Measurements from ENCODE around the gene NCKAP1.
A peak's percentile ranks its signal among the peaks of the same experiment; 100 is the strongest.

The NCKAP1 gene

DNA sequence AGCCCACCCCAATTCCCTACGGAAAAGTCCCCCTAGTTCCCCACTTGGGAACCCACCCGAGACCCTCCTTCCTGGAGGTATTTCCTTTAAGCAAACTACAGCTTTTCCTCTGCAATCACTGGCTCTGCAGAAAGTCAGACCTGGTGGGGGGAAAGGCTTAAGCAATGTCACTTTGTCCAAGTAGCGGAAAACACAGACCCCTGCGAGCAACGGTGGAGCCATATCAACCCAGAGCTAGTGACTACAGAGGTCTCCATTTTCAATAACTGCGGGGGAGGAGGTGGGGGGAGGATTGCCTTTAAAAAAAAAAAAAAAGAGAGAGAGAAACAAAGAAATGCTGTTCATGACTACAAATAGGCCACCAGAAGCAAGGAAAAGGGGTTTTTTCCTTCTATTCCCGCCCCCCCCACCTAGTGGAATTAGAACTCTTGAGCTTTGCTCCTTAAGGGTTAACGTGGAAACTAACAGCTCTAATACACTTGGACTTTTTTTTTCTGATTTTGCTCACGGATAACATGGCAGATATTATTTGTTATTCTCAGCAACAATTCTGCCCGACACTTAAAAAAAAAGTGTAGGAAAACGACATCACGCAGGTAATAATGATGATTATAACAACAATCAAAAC, 170.7 kb downstream of the NCKAP1 start:
- no peak for DNase-seq

DNA sequence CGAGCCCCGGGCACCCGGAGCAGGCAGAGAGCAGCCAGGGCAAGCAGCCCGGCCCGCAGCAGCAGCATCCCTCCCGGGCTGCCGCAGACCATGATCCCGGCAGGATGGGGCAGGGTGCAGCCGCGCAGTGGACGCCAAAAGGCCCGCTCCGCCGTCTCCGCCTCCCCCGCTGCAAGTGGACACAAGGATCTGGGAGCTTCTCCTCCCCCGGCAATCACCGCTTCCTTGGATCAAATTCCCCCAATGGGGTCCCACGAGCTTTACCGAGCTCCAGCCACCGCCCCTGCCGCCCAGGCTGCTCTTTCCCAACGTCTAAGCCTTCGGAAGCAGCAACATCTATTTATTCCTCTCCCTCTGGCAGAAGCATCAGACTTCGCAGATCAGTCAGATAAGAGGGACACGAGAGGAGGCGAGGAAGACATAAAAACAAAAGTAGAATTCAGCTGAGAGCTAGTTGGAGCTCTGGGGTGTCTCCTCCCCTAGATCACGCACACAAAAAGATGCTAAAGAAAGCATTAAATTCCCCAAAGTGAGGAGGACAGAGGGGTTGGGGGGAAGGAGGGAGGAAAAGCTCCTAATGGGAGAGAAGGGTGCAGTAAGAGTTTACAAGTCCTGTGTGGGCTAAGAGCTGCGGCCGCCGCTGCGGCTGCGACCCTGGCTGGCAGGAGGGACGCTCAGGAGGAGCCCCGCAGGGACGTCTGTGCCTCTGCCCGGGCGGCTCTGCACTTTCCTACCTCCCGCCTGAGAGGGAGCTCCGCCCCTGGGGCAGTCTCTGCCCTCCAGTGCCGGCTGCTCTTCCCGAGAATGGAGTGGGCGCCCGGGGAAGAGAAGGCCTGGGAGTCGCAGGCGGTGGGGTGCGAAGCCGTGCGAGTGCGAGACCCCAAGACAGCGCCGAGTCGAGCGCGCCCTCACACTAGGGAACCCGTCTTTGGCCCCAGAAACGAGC, 171.5 kb downstream of the NCKAP1 start, which contains the start of gene FRZB:
Gene FRZB, minus strand, starts transcription at position 177 of the 946 bp plus-strand sequence. Its CDS starts 85 bp downstream, at position 92.
- peak; percentile 8 for DNase-seq

DNA sequence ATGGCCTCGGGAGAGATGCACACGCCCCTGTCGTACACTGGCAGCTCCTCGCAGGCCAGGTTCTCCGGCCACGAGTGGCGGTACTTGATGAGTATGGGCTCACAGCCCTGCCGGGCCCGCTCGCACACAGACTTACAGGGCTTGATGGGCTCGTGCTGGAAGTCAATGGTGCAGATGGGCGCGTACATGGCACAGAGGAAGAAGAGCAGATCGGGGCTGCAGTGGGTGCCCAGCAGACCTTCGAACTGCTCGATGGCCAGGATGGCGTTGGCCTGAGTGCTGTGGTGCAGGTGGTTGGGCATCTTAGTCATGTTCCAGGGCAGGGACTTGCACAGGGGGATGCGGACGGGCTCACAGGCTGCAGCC, 172.2 kb downstream of the NCKAP1 start:
- DNase-seq: no peak

GRCh38 chr2:182864949-182865570, 173.2 kb downstream of the NCKAP1 start:
- DNase-seq: no peak

DNA sequence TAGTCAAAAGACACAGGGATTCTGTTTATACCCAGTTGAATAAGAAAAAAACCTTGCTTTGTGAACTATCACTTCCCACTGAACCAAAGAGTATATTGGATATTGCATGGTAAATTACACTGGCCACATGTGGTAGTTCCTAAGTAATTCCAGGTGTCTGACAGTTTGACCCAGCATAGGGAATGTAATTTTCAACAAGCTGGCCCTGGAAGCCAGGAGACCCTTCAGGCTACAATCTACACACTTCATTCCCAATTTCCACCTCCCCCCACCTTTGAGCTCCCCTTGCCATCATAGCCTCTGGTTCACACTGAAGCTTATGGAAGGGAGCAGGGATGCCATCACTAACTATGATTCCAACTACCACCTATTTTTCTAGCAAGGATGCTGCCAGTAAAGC, 174.6 kb downstream of the NCKAP1 start:
- no peak for DNase-seq

- DNase-seq: no peak
Measured at GRCh38 chr2:182862091-182862490, 176.2 kb downstream of the NCKAP1 start.

- DNase-seq: no peak
Measured at GRCh38 chr2:182860858-182861257, 177.4 kb downstream of the NCKAP1 start.
